GM19463 (cell line): ENCODE results near the gene NEDD4L.
"Not testable (repeated sequence)": the region's sequence is repeated elsewhere in the genome, so short reads cannot be mapped to it uniquely, and the experiment has no call there.

Experiments used
- ATAC-seq: cut with Tn5 transposase; IDR thresholded peaks from one replicate; pipeline ENCODE4 v1.9.1; 2021; ENCODE audit warnings: mild to moderate bottlenecking, moderate library complexity; ENCODE audit not compliant: unreplicated experiment

NEDD4L gene

DNA sequence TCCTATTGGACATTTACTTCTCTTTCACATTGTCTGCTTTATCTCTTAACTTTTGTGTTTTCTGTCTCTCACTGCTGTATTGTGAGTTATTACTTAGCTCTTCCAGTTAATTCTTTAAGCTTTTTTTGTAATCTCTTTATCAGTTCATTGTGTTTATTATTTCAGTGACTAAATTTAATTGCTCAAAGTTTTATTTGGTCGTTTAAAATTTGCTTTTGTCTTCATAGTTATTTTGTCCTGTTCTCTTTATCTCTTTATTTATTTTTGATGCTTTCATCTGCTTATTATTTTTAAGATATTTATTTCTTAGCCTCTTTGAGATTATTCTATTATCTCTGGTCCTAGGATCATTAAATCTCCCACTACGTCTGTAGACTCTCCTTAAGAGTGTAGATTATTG, 316.3 kb downstream of the NEDD4L start:
- ATAC-seq, result no peak

DNA sequence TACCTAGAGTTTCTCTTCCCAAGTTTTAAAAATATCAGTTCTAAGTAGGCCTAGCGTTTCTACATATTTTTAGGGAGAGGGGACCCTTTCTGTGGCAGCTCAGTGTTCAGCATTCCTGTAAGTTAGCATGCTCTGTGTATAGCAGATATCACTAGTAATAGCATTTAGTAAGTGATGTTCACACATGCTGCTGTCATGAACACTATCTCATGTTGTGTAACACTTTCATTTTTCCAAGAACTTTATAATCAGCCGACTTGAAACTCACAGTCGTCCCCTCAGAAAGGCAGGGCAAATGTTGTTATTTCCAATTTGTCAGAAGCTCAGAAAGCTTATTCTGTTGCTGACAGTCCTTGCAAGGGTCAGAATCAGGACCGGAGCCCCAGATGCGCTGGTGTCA, 317.2 kb downstream of the NEDD4L start:
- ATAC-seq, result no peak

DNA sequence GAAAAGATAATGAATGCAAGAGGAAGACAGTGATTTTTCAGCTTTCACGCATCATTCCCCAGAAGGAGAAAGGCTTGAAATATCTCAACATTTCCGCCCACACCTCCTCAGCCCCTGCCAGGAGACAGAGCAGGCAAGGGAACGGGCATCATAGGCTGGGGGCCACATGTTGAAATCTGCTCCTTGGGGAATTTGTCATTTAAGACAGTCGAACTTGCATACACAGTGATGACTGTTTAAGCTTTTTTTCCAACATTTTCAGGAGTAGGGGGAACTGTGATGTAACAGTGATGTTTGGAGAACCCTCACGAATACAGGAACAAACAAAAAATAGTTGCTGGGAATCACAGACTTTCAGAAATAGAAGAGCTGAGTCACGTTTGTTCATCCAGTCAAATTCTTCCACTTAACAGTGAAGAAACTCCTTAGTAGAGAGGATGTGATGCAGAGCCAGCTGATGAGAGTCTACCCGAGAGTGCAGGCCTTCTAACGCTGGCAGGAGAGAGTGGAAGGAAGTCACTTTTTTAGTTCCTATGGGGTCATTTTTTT, 318.1 kb downstream of the NEDD4L start:
- ATAC-seq, result no peak

DNA sequence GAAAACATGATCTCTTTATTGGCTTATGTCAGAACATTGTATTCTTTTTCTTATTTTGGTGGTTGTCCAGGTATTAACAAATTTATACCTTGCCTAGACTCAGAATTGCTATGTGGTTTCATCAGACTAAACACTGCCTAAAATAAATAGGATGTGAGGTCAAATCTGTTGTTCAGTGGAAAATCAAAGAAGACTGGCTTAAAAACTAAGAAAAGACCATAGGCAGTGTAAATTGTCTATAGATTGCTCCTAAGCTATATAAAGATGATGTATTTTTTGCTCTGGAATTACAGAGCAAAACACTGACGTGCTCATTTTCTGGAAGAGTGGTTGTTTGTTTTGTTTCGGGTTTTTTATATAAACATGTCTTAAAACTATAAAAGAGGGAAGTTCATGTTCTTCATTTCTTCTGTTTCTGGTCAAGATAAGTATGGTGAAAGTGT, 318.8 kb downstream of the NEDD4L start:
- ATAC-seq, result no peak

DNA sequence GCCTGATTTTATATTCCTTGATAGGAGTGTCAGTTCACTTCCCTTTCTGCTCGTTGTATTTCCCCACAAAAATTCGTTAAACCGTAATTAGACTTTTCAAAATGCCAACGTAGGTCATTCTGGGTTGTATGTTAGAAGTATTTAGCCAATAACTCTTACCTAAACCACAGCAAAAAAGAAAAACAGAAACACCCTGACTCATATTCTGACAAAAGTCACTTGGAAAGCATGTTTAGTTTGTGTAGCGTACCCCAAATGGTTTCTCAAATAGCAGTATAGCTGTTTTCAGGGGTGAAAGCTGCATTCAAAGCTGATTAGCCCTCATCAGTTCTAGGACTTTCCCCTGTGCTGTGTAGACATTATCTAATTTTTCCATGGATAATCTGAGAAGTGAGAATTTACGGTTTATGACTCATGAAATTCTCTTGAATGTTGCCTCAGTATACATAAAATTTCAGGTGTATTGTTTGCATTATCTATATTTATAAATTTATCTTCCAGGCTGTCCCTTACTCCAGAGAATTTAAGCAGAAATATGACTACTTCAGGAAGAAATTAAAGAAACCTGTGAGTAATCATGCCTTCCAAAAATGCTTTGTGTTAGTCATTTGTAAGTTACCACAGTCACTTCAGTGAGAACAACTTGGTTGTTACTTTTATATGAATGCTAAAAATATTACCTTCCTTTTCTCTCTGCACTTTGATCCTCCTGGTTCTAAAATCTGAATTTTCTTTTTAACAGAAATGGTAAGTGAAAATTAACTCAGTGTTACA, 319.9 kb downstream of the NEDD4L start:
- ATAC-seq, result no peak

DNA sequence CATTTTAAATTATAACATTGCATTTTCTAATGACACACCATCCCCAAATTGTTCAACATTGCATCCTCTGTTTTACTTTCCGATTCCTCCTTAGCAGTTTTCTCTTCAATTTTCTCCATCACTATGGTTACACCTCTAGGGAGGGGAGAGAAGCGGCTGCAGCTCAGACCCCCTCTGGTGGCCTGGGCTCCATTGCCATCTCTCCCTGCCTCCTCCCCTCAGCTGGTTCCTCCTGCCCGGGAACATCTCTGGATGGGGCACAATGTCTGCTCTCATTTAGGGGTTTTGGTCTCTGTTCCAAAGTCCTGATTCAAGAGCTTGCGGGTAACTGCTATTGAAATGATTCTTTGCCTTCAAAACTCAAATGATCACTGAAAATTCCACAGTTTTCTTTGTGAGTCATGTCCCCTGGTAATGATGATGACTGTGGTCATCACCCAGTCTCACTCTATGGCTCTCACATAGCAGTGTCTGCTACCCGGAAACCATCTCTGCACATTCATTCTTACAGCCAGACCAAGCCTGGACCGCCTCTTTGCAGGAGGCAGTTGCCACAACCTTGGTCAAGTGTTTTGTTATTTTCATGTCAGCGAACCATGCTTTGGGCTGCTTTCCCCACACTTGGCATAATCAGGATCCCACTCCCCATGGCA, 321.0 kb downstream of the NEDD4L start:
- ATAC-seq, result no peak

DNA sequence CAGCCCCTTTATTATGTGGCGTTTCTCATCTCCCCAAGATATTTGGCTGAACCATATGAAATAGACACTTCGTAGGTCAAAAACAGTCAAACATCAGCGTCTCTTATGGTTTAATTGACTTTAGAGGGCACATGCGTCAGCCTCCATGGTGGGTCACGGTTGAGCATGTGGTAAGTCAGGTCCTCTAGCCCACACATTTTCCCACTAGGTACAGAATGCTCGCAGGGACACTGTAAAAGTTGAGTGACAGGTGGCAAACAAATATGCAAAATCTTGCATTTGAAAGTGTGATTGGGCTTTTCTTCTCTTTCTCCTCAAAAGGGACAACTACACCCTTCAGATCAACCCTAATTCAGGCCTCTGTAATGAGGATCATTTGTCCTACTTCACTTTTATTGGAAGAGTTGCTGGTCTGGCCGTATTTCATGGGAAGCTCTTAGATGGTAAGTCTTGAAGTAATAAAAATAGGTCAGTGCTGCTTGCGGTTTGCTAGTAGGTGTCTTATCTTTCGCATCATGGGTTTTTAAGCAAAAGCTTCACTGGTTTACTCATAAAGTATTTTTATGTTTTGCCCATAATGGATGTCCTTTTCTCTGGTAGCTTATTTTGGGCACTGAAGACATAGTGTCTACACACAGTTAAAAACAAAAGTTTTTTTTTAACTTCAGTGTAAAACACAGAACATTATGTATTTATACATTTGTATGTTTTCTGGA, 323.6 kb downstream of the NEDD4L start:
- no peak for ATAC-seq

DNA sequence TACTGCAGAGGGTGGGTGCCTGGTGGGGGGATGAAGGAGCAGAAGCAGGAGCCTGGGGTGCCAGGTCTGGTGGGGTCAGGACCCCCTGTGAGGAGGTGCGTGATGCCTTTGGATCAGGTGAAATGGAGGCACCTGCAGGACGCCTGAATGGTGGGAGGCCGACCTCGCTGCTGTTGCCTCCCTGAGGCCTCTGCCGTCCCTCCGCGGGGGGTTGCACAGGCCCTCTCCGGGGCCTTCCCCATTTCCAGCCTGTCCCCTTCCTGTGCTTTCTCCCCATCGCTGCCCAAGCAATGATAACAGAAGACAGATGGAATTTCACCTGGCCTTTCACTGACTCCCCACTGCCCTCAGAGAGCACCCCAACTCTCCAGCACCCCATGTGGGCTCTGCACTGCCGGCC, 325.6 kb downstream of the NEDD4L start:
- ATAC-seq, result no peak

DNA sequence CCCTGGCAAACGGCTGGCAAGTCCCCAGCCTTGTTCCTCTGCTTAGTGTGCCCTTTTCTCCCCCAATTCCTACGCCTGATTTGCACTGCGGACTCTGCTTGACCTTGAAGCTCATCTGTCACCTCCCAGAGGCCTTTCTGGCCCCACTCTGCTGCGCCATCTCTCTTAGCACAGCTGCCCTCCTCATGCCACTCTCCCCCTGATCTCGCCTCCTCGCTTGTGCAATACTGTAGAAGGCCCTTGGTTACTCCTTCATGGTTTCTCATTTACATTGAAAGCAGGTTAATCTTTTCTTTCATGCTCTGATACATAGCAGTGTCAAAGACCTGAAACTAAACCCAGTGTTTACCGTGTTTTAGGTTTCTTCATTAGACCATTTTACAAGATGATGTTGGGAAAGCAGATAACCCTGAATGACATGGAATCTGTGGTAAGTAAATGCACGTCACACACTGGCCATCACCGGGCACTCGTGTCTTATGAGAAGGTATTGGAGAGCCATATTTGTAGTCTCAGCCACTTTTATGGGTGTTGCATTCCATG, 326.1 kb downstream of the NEDD4L start:
- ATAC-seq, result no peak

DNA sequence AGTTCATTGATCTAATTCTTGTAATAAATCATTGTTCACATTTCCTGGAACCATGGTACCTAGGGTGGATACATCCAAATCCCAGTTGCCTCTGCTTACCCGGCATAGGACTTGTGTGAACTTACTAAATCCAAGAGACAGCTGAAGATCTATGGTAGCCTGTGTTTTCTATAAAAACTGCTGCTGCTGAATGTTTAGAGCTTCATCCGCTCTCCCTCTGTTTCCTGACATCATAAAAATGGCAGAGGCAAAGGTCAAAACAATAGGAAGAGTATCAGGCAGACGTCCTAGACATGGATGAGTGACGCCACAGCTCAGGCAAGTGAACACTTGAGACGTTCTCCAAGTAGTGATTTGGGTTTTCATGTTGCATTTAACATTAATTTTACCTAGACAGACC, 326.6 kb downstream of the NEDD4L start:
- ATAC-seq, result no peak

DNA sequence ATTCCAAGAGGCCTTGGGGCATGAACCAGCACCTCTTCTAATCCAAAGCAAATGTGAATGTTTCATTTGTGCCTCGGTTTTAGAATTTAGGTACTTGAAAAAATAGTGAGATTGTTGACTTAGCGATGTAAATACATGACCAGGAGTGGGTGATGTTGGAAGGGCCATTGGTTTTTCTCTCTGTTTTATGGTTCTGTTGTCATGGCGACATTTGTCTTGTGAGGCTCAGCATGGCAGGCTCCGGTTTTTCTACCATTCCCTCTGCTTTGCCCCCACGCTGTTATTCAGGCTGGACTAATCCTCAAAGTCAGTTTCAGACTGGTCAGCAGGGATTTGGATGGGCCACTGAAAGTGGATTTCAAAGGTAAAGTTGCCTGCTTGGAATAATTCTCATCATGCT, 329.5 kb downstream of the NEDD4L start:
- ATAC-seq, result no peak

DNA sequence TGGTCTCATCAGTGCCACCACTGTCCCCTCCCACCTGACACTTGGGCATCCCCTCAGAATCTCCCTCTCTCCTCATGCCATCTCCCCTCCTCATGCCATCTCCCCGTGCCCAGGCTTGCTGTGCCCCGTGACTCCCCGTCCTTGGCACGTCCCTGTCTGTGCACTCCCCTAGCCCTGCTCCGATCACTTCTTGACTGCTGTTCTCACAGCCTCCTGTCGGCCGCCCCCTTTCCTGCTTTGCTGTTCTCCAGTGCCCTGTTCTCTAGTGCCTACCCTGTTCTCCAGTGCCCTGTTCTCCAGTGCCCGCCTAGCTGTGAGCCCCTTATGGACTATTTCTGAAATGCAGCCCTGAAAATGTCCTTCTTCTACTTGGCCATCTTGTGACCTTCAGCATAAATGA, 331.0 kb downstream of the NEDD4L start:
- ATAC-seq, result no peak

DNA sequence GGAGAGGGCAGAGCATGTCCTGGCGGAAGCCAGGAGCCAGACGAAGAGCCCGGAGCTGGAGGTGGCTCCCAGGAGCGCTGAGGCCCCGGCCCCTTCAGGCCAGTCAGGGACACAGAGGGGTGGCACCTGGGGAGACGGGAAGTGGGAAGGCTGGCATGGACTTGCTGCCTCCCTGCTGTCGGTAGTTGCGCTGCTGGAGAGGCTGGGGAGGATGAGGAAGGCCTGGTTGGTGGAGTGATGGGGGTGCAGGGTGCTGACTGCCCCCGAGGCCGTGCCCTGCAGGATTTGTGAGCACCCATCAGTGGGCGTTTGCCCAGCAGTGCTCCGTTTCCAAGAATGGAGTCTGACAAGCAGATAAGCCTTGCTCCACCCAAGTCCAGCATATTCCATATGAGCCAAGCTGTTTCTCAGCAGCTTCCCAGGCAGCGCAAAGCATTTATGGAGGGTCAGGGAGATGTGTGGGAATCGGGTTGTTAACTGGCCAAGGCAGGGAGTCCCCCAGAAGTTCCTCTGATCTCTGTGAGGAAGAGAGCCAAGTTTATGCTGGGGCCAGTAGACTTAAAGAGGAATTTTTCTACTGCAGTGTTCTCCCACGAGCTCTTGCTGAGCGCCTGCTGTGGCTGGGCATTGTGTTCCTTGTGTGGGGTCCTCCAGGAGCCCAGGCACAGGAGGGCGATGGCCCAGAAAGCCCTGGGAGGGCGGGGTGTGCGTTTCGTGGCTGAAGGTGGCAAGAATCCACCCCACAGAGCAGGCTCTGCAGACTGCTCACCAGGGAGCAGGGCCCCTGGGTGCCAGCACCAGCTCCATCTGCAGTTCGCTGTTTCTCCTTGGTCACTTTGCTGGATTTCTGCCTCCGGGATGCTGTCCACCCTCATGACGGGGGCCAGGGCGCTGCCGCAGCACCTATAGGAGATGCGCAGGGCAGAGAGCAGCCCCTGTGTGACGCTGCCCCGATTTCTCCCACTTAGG, 334.7 kb downstream of the NEDD4L start:
- ATAC-seq, result no peak

DNA sequence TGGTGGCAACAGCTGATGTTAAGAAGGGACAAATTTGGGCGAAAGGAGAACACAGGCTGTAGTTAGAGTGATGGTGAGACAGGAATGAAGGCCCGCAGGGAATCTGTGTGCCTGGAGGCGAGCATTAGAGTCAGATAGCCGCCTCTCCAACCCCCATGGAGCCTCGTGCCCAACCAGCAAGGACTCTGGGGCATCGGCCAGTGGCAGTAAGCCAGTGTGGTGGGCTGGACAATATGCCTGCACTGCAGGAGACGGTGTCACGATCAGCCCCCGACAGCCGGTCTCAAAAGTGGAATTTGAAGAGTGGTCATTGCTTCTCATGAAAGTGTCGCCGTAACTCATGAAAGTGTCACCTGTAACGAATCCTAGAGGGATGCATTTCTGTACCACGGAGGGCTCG, 335.4 kb downstream of the NEDD4L start:
- ATAC-seq, result no peak

DNA sequence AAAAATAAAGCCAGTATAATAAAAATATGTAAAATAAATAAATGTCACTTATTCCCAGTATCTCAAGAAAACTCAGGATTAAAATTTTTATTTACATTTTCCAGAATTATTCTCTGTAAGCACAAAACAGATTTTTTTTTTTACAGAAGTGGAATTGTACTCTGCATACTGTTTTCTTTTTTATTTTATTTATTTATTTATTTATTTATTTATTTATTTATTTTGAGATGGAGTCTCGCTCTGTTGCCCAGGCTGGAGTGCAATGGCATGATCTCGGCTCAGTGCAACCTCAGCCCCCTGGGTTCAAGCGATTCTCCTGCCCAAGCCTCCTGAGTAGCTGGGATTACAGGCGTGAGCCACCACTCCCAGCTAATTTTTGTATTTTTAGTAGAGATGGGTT, 336.1 kb downstream of the NEDD4L start:
- ATAC-seq, result not testable (repeated sequence)

DNA sequence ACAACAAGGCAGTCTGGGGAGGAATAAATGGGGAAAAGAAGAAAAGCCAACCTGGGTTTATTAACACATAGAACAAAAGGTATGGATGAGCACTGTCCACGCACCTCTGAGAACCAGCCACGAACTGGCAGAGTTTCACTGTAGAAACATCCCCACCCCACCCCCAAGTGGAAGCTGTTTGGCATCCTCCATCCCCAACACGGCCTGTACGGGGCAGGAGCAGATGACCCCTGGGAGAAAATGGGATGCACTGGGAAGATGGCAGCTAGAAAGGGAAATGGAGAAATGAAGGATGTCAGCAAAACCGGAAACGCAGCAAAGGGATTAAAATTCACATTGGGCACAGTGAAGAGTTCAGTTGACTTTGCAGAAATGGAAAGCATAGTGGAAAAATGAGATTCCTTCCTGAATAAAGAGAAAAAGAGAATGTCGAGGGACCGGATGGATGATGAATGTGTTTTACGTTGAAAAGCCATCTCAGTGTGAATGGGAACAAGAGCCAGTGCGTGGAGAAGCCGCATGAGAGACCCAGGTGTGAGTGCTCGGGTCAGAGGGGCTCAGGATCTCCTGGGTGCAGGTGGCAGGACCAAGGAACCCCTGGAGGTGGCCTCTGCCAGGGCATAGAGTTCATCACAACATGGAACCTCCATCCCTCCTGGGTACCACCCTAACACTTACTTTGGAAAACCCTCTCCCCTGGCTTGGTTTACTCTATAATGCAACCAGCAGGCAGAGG, 337.8 kb downstream of the NEDD4L start:
- ATAC-seq, result no peak

DNA sequence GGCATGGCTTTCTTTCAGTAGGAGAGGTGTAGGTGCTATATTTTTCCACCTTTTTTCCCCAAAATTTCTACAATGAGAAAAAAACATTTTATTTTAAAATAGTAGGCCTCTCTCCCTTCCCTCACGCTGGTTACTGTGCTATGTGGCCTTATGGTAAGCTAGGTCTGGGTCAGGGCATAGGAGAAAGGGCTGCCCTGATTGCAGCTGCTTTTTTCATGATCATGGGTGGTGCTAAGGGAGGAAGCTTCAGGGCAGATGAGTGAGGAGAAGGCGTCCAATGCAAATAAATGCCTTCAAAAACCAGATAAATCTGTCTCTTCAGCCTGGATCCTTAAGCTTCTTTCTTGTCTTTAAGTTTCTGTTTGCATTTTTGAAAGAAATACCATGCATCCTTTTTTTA, 338.4 kb downstream of the NEDD4L start:
- ATAC-seq, result no peak

DNA sequence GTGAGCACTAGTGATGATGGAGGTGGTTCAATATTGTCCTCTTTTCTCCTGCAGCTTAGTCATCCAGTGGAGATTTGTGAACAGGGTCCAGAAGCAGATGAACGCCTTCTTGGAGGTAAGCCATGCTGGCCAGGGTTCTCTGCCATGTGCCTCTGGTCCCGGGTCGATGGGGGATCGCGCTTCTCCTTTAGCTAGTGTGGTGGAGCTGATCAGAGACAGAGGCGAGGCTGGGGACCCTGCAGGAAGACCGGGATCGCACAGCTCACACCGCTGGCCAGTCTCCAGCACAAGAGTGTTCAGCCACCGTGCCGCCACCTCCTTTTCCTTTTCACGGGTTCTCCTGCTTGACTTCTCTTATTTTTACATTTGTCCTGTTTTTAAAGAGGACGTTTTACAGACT, 341.4 kb downstream of the NEDD4L start:
- no peak for ATAC-seq

DNA sequence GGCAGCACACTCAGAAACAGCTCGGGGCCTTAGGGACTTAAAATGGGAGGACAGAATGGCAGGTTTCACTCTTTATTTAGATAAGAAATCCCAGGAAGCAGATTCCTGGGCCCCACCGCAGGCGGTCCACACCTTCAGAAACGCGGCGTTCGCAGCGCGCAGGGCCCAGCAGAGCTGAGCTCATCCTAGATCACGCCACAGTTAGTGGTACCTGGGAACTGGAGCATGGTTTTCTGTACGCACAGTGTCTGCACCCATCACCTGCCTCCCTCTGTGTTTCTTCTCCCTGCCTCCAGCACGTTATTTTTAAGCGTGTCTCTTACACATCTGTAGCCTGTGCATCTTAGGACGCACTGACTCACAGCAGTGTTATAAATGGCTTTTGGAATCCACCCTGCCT, 342.8 kb downstream of the NEDD4L start:
- ATAC-seq, result no peak

DNA sequence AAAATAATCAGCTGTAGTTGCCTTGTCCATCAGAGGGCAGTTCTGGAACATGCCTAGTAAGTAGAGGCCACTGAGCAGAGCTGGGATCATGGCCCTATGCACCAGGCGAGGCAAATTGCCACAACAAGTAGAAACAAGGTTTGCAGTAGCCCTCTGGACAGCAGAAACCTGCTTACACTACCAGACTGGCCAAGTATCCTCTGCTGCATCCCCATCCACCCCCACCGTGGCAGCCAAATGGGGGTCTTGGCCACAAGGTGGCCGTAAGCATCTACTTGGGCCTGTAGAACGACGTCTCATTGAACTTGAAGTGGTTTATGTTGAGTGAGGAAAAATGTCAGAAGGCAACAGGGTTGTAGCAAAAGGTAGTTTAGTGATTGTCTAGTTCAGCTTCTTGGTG, 343.7 kb downstream of the NEDD4L start:
- no peak for ATAC-seq
